GM19023 (cell line): ENCODE measurements around the gene C9orf72.
"Not testable (repeated sequence)": the region's sequence is repeated elsewhere in the genome, so short reads cannot be mapped to it uniquely, and the experiment has no call there.

Experiments used
- ATAC-seq: cut with Tn5 transposase; IDR thresholded peaks from one replicate; pipeline ENCODE4 v1.9.1; 2021; ENCODE audit warnings: mild to moderate bottlenecking, moderate library complexity; ENCODE audit not compliant: unreplicated experiment

Gene C9orf72

DNA sequence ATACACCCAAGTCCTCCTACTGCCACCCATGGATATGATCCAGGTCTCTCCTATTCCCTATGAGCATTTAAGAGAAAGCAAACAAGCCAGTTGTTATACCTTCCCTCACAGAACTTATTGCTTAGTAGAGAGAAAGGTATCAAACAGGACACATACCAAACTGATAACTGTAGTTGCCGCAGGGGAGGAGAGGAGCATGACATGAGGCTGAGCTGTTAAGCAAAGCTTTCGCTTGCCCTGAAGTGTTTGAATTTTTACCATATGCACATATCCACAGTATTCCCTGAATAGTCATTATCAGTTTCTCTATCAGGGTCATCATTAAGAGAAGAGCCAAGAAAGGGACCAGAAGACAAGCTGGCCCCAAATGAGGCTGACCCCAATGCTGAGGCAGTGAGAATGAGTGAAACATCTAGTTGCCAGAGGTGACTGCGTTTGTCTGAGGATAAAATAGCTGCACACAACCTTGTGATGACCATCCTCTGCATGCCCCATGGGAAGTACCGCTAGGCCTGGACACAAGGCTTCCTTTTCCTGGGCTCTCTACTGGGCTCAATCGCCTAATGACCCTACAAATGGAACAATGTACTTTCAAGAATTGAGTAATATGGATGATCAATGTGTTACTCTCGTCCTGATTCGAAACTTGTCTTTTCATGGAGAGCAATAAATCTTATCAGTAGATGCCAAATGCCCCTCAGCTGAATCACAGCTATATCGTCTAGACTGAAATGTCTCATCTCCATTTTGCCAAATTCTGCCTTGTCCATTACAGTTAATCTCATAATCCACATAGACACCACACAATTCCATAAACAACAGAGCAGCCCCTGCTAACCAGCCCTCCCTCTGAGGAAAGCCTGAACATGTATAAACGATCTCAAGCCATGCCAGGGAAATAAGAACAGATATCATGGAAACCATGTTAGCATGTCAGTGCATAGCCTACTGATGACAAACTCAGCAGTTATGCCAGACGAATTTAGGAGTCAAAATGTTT is 53.5 kb downstream of the C9orf72 start:
- ATAC-seq, result no peak

DNA sequence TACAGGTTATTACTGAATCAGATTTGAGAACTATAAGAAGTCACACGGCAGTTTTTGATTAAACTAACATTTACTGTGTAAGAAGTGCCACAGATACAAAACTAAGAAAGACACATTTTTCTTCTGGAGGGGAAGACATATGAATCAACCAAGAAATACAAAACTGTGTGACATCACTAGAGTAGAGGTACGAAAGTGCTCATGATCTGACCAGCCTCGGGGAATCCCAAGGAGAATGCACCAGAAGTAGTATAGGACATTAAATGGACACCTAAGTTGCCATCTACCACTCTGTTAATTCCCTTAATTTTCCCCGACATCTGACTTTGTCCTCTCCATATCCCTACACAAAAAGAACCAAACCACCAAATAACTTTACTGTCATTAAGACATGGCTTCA is 54.5 kb downstream of the C9orf72 start:
- ATAC-seq, result no peak

GRCh38 chr9:27518006-27518405 is 55.3 kb downstream of the C9orf72 start:
- no peak for ATAC-seq

GRCh38 chr9:27514551-27514950 is 58.7 kb downstream of the C9orf72 start:
- no peak for ATAC-seq

- ATAC-seq, result no peak
Observed at GRCh38 chr9:27511771-27512170, 61.5 kb downstream of the C9orf72 start.

GRCh38 chr9:27510780-27511179 is 62.5 kb downstream of the C9orf72 start:
- no peak for ATAC-seq

GRCh38 chr9:27506981-27507380 is 66.3 kb downstream of the C9orf72 start:
- no peak for ATAC-seq

DNA sequence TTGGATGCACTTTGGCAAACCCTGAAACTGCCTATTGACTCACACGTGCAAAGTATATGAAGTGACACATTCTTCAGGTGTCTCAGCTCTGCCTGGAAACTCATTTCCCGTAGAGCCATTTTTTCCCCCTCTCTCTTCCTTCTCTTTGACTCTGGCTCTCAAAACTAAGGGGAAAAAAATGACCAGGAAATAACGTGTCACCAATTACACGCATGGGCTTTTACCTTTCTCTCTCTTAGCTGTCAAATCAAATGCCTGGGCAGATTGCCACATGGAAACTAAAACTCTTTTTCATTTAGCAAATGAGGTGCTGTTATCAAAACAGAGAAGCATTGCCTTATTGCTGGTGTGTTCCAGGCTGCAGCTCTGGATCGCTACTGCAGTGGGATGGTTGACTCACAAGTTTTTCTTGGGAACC is 67.5 kb downstream of the C9orf72 start:
- no peak for ATAC-seq

DNA sequence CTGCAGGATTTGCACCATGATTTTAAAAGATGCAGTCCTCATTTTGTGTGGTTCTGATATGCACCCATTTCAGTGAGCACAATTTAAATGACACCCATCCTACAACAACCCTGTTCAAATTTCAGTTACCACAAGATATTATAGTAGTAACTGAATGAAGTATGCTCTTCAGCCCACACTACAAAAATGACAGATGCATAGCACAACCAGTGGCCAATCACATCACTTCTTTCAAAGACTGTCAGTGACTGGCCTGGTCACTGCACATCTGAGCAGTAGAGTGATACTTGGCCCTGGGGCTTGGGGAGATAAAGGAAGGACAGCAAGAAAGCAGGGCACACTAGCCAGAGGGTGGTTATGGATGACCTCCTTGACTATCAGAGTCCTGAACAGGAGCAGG is 69.0 kb downstream of the C9orf72 start:
- ATAC-seq, result no peak

DNA sequence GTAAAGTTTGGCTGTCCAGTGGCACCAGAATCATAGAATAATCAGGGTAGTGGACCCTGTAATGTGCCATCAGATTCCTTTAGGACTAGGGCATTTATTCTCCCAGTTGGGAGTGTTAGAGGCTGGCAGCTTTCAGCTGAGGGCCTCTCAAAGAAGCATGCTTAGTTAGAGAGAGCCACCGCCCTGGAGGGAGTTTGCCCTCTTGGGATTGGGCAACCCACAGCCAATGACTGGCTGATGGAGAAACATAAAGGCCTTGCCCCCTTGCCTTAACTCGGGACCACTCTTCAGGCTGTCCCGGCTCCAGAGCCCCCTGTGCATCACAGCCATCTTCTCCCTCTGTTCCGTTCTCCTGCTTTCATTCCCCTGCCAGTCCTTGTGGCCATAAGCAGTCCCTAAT is 69.7 kb downstream of the C9orf72 start:
- no peak for ATAC-seq

DNA sequence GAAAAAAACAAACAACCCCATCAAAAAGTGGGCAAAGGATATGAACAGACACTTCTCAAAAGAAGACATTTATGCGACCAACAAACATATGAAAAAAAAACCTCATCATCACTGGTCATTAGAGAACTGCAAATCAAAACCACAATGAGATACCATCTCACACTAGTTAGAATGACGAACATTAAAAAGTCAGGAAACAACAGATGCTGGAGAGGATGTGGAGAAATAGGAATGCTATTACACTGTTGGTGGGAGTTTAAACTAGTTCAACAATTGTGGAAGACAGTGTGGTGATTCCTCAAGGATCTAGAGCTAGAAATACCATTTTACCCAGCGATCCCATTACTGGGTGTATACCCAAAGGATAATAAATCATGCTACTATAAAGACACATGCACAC is 72.4 kb downstream of the C9orf72 start:
- not testable (repeated sequence) for ATAC-seq

- ATAC-seq, result no peak
Observed at GRCh38 chr9:27499451-27499850, 73.8 kb downstream of the C9orf72 start.

GRCh38 chr9:27497883-27498417 is 75.3 kb downstream of the C9orf72 start:
- no peak for ATAC-seq
